ENCODE data around the gene ARL5C.

Gene ARL5C

GRCh38 chr17:39161962-39162361, 4.0 kb downstream of the ARL5C start:
- no peak for TF ChIP-seq REST (IDR thresholded peaks at IDR 0.05; ENCODE audit: low read depth)
- no peak for TF ChIP-seq CREB1 (IDR thresholded peaks at IDR 0.05; ENCODE audit: low read depth)
- no peak for TF ChIP-seq RAD21 (IDR thresholded peaks at IDR 0.05; ENCODE audit: low read depth)
- no peak for TF ChIP-seq CEBPB (IDR thresholded peaks at IDR 0.05)
- no peak for TF ChIP-seq USF1 (IDR thresholded peaks at IDR 0.05)

- TF ChIP-seq TEAD4 (IDR thresholded peaks at IDR 0.05) (no peak), ZBTB7A (IDR thresholded peaks at IDR 0.05; ENCODE audit: low read depth) (no peak), RAD21 (IDR thresholded peaks at IDR 0.05; ENCODE audit: low read depth) (no peak), MAX (IDR thresholded peaks at IDR 0.05) (no peak), YY1 (IDR thresholded peaks at IDR 0.05; ENCODE audit: low read depth) (no peak), USF1 (IDR thresholded peaks at IDR 0.05) (no peak), EP300 (IDR thresholded peaks at IDR 0.05; ENCODE audit: borderline replicate concordance) (no peak), NFIC (IDR thresholded peaks at IDR 0.05) (no peak), REST (IDR thresholded peaks at IDR 0.05; ENCODE audit: low read depth) (no peak), CREB1 (IDR thresholded peaks at IDR 0.05; ENCODE audit: low read depth) (no peak), TAF1 (IDR thresholded peaks at IDR 0.05; ENCODE audit: low read depth) (no peak), EGR1 (IDR thresholded peaks at IDR 0.05) (no peak)
These were observed 7.3 kb downstream of the ARL5C start for GRCh38 chr17:39158623-39159022.

- TF ChIP-seq CREB1 (IDR thresholded peaks at IDR 0.05; ENCODE audit: low read depth), result no peak
- TF ChIP-seq TCF12 (IDR thresholded peaks at IDR 0.05; ENCODE audit: low read depth), result no peak
- no peak for TF ChIP-seq CEBPB (IDR thresholded peaks at IDR 0.05)
- TF ChIP-seq EP300 (IDR thresholded peaks at IDR 0.05; ENCODE audit: borderline replicate concordance), result no peak
- no peak for TF ChIP-seq TEAD4 (IDR thresholded peaks at IDR 0.05)
- TF ChIP-seq YY1 (IDR thresholded peaks at IDR 0.05; ENCODE audit: low read depth), result no peak
- no peak for TF ChIP-seq NFIC (IDR thresholded peaks at IDR 0.05)
- TF ChIP-seq RAD21 (IDR thresholded peaks at IDR 0.05; ENCODE audit: low read depth), result no peak
- no peak for TF ChIP-seq ZBTB7A (IDR thresholded peaks at IDR 0.05; ENCODE audit: low read depth)
- no peak for TF ChIP-seq REST (IDR thresholded peaks at IDR 0.05; ENCODE audit: low read depth)
- no peak for TF ChIP-seq EGR1 (IDR thresholded peaks at IDR 0.05)
- no peak for TF ChIP-seq TAF1 (IDR thresholded peaks at IDR 0.05; ENCODE audit: low read depth)
- no peak for TF ChIP-seq FOXM1 (IDR thresholded peaks at IDR 0.05; ENCODE audit: borderline replicate concordance, low read depth)
- TF ChIP-seq USF1 (IDR thresholded peaks at IDR 0.05), result no peak
- no peak for TF ChIP-seq MAX (IDR thresholded peaks at IDR 0.05)
These were observed 9.5 kb downstream of the ARL5C start for GRCh38 chr17:39156491-39156890.

GRCh38 chr17:39155654-39156053, 10.3 kb downstream of the ARL5C start:
- TF ChIP-seq TEAD4 (IDR thresholded peaks at IDR 0.05), result no peak

- TF ChIP-seq TEAD4 (IDR thresholded peaks at IDR 0.05) (peak; percentile 93), MAX (IDR thresholded peaks at IDR 0.05) (no peak), TAF1 (IDR thresholded peaks at IDR 0.05; ENCODE audit: low read depth) (peak; percentile 0; the same call in 1 of the 2 replicates), CEBPB (IDR thresholded peaks at IDR 0.05) (peak; percentile 23; the same call in 1 of the 2 replicates), EGR1 (IDR thresholded peaks at IDR 0.05) (no peak), ZBTB7A (IDR thresholded peaks at IDR 0.05; ENCODE audit: low read depth) (no peak), TCF12 (IDR thresholded peaks at IDR 0.05; ENCODE audit: low read depth) (no peak), USF1 (IDR thresholded peaks at IDR 0.05) (no peak)
These were observed 12.3 kb downstream of the ARL5C start for GRCh38 chr17:39153599-39154051.

Measured in Ishikawa (cell line).